Measurements from ENCODE around the gene ATP8A1. TPM values are rescaled to one million over a fixed set of nuclear protein-coding genes. Genes with fewer than 3 reads are reported as not detected.

ATP8A1 gene
- total RNA-seq, 4 donors from 2014 or later: 23.8 to 74.2 (median 31.1) TPM

DNA sequence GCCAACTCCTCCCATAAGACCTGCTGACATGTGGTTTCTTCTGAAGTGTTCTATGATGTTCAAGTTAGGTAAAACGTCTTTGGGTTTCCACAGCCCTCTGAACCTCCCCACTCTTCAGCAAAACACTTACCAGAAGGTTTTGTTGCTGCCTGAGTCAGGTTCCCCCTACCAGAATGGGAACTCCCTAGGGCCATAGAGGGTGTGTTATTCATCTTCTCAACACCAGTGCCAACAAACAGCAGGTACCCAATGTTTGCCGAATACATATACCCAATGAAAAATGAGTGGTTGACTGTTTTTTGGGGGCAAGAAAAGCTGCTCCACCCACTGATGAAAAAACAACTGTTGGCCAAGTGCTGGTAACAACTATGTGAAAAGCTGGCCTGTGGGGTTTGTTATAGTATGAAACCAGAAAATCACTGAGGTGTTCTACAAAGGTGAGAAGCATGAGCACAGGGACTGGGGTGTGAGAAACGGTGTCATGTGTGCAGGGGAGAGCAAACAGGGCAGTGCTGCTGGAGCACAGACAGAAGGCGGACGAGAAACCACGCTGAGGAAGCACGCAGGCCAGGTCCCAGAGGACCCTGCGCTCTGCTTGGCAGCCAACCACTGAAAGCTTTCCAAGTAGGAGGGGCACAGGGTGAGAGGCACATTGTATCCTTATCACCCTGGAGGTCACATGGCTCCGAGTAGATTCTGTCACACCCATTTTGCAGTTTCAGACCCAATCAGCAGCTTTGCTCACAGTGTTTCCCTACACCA, 28.8 kb downstream of the ATP8A1 start:
- Histone ChIP-seq H3K4me3 (no peak overlapping the region), H3K27me3 (no peaks in the 10 kb centered on the region), H3K9me3 (no peaks in the 10 kb centered on the region), H3K27ac (peak overlapping the region; percentile 54 to 80 (median 69)), H3K4me1 (peaks cover 38 to 54% of the 10 kb centered on the region in 2 donors), H3K36me3 (no peaks in the 10 kb centered on the region)
- ATAC-seq (peak; percentile 78 to 91), DNase-seq (peak; percentile 56 to 83)
- TF ChIP-seq, protein P1, sequence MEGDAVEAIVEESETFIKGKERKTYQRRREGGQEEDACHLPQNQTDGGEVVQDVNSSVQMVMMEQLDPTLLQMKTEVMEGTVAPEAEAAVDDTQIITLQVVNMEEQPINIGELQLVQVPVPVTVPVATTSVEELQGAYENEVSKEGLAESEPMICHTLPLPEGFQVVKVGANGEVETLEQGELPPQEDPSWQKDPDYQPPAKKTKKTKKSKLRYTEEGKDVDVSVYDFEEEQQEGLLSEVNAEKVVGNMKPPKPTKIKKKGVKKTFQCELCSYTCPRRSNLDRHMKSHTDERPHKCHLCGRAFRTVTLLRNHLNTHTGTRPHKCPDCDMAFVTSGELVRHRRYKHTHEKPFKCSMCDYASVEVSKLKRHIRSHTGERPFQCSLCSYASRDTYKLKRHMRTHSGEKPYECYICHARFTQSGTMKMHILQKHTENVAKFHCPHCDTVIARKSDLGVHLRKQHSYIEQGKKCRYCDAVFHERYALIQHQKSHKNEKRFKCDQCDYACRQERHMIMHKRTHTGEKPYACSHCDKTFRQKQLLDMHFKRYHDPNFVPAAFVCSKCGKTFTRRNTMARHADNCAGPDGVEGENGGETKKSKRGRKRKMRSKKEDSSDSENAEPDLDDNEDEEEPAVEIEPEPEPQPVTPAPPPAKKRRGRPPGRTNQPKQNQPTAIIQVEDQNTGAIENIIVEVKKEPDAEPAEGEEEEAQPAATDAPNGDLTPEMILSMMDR (IDR thresholded peaks at IDR 0.05 in 4 of 5, conservative IDR thresholded peaks at IDR 0.05 in 1 of 5): no peak
- TF ChIP-seq POLR2A (IDR thresholded peaks at IDR 0.05): no peak
- in situ Hi-C loops (cut with MboI; ENCODE audit: low sequenced_read_pairs in 4 of 4): no loop called here
- intact Hi-C loops (cut with DNase I; ENCODE audit: low total_unique reads): no loop called here

DNA sequence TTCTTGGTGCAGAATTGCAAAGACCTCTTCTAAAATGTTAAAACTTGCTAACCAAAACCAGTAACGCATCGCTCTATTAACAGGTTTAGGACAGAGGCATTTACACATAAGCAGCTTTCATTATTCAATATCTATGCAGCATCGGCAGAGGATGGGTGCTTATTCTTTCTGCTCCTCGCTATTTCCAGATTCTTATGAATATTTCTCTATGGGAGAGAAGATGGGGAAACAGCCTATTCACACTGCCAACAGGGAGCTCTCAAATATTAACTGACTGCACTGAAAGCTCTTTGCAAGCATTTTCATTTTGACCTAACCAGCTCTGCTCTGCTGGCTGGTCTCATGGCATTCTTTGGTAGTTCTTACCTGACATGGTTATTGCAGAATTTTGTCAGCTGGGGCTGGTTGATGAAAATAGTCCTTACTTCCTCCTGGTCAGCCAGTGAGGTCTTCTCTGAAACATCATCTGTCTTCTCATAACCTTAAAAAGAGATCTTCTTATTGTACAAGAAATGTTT, 30.2 kb downstream of the ATP8A1 start:
- TF ChIP-seq POLR2A (IDR thresholded peaks at IDR 0.05): no peak
- ATAC-seq (no peak), DNase-seq (no peak)
- H3K9me3 ChIP-seq: no peaks in the 10 kb centered on the region
- H3K36me3 ChIP-seq: no peaks in the 10 kb centered on the region
- in situ Hi-C loops (cut with MboI; ENCODE audit: low sequenced_read_pairs in 4 of 4) (no loop called here), intact Hi-C loops (cut with DNase I; ENCODE audit: low total_unique reads) (no loop called here)
- no peaks in the 10 kb centered on the region for H3K27me3 ChIP-seq
- peak overlapping the region in 2 of 4 donors; percentile 70 to 80 for H3K27ac ChIP-seq
- H3K4me1 ChIP-seq: peaks cover 27 to 42% of the 10 kb centered on the region in 2 donors
- no peak overlapping the region for H3K4me3 ChIP-seq

DNA sequence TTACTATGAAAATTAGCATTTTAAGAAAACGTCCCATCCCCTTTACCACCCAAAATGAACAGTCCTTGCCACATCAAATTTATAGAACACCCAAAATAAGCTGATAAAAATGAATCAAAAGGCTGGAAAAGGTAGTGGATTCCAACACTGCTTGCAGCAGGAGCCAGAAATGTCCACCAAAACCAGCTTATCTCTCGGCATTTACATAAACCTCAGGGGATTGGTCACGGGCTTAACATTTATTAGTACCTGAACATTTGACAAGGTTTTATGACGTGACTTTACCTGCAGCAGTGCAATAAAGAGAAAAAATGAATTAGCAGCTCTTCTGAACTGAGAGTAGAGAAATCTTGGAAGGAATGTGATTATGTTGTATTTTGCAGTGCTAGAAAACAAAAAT, 31.6 kb downstream of the ATP8A1 start:
- in situ Hi-C loops (cut with MboI; ENCODE audit: low sequenced_read_pairs in 4 of 4): no loop called here

DNA sequence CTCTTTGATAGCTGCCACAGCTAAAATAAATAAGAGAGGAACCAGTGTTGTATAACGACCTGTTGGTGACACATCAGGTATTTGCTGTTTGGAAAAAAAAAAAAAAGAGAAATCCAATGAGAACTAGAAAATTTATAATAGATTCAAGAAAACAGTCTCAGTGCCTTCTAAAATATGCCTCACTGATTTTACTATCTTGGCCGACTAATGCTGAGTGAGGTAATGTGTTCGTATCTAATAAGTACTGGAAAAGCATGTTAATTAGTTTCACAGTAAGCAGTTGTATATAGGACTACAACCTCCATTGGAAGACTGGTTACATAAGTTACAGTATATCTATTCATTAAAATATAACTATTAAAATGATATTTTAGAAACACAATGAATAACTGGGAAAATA, 32.4 kb downstream of the ATP8A1 start:
- no peaks in the 10 kb centered on the region for H3K27me3 ChIP-seq
- H3K9me3 ChIP-seq: no peaks in the 10 kb centered on the region
- H3K36me3 ChIP-seq: no peaks in the 10 kb centered on the region
- H3K27ac ChIP-seq: peak overlapping the region in 1 of 4 donors; percentile 24
- H3K4me1 ChIP-seq: peaks cover 15 to 40% of the 10 kb centered on the region in 2 donors
- in situ Hi-C loops (cut with MboI; ENCODE audit: low sequenced_read_pairs in 4 of 4): no loop called here
- intact Hi-C loops (cut with DNase I; ENCODE audit: low total_unique reads): no loop called here
- DNase-seq: no peak
- no peak overlapping the region for H3K4me3 ChIP-seq
- ATAC-seq: no peak
- no peak for TF ChIP-seq POLR2A (IDR thresholded peaks at IDR 0.05)
- TF ChIP-seq, protein P1 (IDR thresholded peaks at IDR 0.05 in 4 of 5, conservative IDR thresholded peaks at IDR 0.05 in 1 of 5): no peak

More for the DNA sequence above, 31.6 kb downstream of the ATP8A1 start:
- Histone ChIP-seq H3K4me3 (no peak overlapping the region), H3K36me3 (no peaks in the 10 kb centered on the region), H3K9me3 (no peaks in the 10 kb centered on the region), H3K27ac (peak overlapping the region in 1 of 4 donors; percentile 10), H3K27me3 (no peaks in the 10 kb centered on the region), H3K4me1 (peaks cover 15 to 42% of the 10 kb centered on the region in 2 donors)
- intact Hi-C loops (cut with DNase I; ENCODE audit: low total_unique reads): no loop called here
- no peak for TF ChIP-seq POLR2A (IDR thresholded peaks at IDR 0.05)
- TF ChIP-seq, protein P1 (IDR thresholded peaks at IDR 0.05 in 4 of 5, conservative IDR thresholded peaks at IDR 0.05 in 1 of 5): no peak
- DNase-seq: no peak
- ATAC-seq: no peak

DNA sequence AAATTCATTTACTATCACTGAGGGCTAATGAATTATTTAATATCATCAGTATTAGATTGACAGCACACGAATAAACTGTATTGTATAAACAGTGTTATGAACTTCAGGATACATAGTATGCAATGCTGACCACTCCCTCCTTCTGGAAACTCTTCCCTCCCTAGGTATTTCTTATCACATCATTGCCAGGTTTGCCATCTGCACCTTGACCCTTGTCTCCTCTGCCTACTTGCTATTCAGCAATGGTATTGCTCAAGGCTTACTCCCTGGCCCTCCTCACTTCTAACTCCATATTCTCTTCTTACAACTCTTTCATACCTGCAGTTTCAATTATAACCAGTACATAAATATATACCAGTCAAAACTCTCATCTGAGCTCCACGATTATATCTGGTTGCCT, 38.9 kb downstream of the ATP8A1 start:
- H3K4me1 ChIP-seq: peaks cover 25 to 45% of the 10 kb centered on the region in 2 donors
- H3K27me3 ChIP-seq: no peaks in the 10 kb centered on the region
- no peak for TF ChIP-seq POLR2A (IDR thresholded peaks at IDR 0.05)
- TF ChIP-seq, protein P1 (IDR thresholded peaks at IDR 0.05 in 4 of 5, conservative IDR thresholded peaks at IDR 0.05 in 1 of 5): no peak
- peak overlapping the region in 1 of 4 donors; percentile 30 for H3K27ac ChIP-seq
- intact Hi-C loops (cut with DNase I; ENCODE audit: low total_unique reads): no loop called here
- no peaks in the 10 kb centered on the region for H3K9me3 ChIP-seq
- in situ Hi-C loops (cut with MboI; ENCODE audit: low sequenced_read_pairs in 4 of 4): no loop called here
- no peaks in the 10 kb centered on the region for H3K36me3 ChIP-seq
- no peak overlapping the region for H3K4me3 ChIP-seq
- no peak for DNase-seq
- ATAC-seq: no peak

Data from gastrocnemius medialis (tissue), 4 donors.